HG02763 (cell line): ENCODE data around the gene ALKBH4.
"Not testable (repeated sequence)": the region's sequence is repeated elsewhere in the genome, so short reads cannot be mapped to it uniquely, and the experiment has no call there.

ENCODE experiments used
- ATAC-seq: cut with Tn5 transposase; IDR thresholded peaks from one replicate; pipeline ENCODE4 v1.9.1; 2021; ENCODE audit warnings: mild to moderate bottlenecking, moderate library complexity; ENCODE audit not compliant: unreplicated experiment

The ALKBH4 gene

DNA sequence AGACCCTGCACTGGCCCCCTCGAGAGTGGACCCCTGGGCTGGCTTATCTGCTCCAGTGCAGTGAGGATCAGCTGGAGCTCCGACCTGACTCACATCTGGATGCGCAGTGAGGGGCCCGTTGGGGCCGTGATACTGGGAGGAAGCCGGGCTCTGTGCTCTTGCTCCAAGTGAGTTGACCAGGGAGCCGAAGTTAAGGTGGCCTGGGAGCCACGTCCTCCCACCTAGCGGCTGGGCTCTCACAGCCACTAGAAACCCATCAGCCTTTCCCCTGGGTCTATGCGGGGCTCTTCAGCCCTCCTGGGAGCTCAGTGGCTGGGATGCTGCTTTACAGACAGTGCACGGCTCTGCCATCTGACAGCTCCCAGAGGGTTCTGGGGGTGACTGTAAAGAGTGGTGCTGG is 9.1 kb downstream of the ALKBH4 start:
- ATAC-seq = no peak

DNA sequence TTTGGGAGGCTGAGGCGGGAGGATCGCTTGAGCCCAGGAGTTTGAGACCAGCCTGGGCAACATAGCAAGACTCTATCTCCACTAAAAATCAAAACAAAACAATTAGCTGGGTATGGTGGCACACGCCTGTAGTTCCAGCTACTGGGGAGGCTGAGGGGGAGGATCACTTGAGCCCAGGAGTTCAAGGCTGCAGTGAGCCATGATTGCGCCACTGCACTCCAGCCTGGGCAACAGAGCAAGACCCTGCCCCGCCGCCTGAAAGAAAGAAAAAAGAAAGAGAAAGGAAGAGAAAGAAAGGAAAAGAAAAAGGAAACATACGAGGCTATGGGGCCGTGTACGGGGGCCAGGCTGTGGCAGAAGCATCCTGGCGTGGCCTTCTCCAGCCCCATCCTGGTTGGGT is 9.7 kb downstream of the ALKBH4 start:
- not testable (repeated sequence) for ATAC-seq

DNA sequence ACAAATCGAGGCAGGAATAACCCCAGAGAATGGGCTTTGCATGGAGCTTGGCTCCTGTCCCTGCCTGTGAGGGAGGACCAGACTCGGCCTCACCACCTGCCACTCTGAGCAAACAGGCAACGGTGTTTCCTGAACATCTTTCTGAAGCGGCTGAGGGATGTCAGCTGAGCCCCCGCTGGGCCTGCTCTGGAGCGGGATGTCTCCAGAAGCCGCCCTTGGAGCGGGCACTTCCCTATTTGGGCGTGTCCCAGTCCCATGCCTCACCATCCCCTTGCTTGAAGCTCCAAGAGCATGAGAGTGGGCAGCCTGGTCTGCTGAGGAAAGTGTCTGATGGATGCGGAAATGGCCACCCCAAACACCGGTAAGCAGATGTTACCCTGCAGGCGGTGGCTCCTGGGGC is 10.2 kb downstream of the ALKBH4 start:
- no peak for ATAC-seq

DNA sequence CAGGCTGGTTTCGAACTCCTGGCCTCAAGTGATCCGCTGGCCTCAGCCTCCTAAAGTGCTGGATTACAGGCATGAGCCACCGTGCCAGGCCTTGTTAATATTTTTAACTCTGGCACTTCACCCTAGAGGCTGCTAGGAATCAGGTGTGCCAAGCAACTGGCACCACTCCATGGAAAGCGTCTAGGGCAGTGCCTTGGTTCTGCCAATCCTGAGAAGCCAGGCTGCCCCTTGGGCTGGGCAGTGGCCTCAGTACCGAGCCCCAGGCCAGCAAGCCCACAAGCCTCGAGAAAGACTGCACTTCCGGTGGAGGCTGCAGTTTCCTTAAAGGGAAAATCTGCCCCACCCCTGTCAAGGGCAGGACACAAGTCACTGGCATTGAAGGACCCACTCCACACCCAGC is 11.3 kb downstream of the ALKBH4 start:
- ATAC-seq = no peak

DNA sequence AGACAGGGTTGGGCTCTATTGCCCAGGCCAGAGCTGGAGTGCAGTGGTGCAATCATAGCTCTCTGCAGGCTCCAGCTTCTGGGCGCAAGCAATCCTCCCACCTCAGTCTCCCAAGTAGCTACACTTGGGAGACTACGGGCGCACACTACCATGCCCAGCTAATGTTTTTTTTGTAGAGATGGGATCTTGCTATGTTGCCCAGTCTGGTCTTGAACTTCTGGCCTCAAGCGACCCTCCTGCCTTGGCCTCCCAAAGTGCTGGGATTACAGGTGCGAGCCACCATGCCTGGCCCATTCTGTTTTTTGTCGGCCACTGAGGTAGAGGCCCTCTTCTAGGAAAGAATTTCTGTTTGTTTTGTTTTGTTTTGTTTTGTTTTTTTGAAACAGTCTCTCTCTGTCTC is 12.2 kb downstream of the ALKBH4 start:
- no peak for ATAC-seq

DNA sequence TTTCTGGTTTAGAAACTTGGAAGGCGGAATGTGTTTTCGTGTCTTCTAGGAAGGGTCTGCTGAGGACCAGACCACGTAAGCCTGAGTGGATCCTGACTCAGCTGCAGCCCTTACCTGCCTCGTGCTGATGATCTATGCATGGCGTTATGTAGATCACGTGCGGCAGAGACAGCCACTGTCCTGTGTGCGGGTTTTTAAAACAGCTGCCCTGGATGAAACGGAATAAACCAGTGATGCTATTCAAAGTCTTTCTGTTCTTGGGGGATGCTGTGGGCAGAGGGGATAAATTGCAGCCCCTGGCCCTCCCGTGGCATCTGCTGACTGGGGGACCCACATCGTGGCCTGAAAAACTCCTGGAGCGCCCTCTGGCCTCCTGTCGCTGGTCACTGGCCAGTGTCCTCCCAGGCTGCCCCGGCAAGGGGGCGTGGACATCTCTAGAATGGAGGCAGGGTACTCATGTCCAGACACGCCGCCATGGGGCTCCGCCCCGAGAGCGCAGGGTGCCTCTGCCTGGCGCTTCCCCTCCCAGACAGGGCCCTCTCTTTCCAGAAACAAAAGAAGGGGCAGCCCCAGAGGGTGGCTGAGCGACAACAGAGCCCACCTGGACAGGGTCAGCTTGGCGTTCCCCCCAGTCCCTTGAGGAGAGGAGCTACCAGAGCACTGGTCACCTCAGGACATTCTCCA is 13.2 kb downstream of the ALKBH4 start:
- no peak for ATAC-seq

DNA sequence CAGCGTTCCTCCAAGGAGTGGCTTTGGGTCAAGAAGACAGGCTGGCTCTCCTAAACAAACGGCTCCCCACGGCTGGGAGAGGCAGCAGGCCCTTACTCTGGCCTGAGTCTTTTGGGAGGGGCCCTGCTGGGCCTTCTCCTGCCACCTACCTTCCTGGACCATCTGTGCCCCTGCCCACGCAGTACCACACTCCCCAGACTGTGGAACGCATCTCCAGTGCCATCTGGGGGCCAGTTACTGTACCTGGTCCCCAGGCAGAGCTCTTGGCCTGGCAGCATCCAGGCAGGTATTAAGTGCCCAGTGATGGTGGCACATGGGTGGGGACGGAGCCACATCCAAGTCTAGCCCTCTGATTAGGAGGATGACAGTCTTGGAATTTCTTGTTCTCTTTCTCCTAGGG is 14.4 kb downstream of the ALKBH4 start:
- no peak for ATAC-seq

DNA sequence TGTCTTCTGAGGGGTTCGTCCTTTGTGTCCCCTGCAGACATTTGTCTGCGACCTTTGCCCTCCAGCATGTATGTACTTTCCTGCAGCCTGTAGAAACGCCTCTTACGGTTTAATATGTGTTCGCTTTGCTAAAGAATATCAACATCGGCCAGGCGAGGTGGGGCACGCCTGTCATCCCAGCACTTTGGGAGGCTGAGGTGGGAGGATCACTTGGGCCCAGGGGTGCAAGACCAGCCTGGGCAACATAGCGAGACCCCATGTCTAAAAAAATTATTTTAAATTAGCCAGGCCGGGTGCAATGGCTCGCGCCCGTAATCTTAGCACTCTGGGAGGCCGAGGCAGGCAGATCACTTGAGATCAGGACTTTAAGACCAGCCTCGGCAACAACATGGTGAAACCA is 15.5 kb downstream of the ALKBH4 start:
- ATAC-seq = no peak

DNA sequence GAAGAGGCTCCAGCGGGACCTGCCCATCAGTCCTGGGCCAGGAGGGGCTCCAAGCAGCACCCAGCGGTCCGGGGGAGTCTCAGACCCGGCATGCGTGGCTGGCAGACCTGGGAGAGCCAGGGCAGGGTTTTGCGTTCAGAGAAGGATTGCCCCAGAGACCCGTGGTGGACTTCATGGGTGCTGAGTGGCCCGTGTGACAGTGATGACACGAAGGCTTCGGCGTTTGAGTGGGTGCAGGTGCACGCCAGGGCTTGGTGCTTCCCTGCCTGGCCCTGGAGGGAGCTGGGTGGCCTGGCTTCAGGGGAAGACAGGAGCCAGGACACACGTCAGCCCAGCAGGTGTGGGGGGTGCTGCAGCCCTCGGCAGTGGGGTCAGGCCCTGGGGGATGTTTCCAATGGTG is 17.4 kb downstream of the ALKBH4 start:
- no peak for ATAC-seq

DNA sequence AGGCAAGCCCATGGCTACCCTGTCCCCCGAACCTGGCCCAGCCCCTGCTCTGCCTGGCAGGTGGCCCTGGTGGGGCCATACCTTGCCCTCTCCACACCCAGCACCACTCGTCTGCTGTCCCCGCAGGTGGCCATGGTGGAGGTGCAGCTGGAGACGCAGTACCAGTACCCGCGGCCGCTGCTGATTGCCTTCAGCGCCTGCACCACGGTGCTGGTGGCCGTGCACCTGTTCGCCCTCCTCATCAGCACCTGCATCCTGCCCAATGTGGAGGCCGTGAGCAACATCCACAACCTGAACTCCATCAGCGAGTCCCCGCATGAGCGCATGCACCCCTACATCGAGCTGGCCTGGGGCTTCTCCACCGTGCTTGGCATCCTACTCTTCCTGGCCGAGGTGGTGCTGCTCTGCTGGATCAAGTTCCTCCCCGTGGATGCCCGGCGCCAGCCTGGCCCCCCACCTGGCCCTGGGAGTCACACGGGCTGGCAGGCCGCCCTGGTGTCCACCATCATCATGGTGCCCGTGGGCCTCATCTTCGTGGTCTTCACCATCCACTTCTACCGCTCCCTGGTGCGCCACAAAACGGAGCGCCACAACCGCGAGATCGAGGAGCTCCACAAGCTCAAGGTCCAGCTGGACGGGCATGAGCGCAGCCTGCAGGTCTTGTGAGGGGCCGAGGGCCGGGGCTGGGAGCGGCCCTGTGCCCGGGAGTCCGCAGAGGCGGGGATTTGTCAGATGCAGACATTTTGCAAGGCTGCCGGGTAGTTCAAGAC is 18.1 kb downstream of the ALKBH4 start:
- ATAC-seq = no peak

DNA sequence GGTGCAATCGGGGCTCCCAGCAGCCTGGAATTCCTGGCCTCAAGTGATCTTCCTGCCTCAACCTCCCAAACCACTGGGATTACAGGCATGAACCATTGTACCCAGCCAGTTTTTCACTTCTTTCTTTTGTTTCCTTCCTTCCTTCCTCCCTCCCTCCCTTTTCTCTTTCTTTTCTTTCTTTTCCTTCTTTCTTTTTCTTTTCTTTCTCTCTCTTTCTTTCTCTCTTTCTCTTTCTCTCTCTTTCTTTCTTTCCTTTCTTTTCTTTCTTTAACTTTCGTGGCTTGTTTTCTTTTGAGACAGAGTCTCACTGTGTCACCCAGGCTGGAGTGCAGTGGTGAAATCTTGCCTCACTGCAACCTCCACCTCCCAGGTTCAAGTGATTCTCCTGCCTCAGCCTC is 19.0 kb downstream of the ALKBH4 start:
- no peak for ATAC-seq

DNA sequence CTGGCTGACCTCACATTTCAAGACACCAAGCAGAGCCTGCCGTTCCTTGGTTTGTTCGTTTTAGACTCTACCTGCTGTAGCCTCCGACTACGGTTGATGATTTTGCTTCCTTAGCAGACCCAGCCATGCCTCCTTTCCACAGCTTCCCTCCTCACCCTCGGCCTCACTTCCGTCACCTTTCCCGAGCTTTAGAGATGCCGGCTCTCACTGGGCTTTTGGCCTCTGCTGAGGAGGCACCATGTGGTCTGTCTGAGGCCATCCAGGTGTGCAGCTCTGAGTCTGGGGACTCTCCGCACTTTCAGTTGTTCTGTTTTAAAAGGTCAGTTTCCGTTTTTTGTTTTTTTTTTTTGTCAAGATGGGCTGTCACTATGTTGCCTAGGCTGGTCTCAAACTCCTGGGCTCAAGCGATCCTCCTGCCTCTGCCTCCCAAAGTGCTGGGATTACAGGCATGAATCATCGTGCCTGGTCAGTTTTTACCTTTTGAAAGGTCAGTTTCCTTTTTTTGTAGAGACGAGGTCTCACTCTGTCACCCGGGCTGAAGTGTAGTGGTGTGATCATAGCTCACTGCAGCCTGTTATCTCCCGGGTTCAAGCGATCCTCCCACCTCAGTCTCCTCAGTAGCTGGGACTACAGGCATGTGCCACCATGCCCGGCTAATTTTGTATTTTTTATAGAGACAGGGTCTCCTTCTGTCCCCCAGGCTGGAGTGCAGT is 19.5 kb downstream of the ALKBH4 start:
- ATAC-seq = peak; percentile 39

DNA sequence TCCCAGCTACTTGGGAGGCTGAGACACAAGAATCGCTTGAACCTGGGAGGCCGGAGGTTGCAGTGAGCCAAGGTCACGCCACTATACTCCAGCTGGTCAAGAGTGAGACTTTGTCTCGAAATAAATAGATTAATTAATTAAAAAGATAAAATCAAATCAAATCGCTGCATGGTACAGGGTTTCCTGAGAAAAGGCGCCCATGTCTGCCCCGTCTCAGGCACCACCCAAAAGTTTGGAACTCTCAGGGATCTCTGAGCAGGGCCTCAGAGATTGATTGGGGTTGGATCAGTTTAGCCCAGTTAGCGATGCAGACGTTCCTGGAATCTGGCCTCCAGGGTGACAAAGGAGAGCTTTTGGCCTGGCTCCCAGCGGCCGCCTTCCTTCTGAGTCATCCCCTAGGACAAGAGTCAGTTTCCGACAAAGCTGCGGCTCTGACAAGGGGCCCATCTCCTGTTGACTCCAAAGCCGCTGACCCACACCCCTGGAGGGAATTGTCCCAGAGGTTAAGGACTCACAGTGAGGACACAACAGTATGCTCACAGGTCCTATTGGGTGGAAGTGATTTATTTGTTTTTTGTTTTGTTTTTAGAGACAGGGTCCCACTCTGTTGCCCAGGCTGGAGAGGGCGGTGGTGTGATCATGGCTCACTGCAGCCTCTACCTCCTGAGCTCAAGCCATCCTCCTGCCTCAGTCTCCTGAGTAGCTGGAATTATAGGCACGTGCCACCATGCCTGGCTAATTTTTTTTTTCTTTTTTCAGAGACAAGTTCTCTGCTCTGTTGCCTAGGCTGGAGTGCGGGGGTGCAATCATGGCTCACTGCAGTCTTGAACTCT is 24.5 kb downstream of the ALKBH4 start:
- ATAC-seq = no peak

DNA sequence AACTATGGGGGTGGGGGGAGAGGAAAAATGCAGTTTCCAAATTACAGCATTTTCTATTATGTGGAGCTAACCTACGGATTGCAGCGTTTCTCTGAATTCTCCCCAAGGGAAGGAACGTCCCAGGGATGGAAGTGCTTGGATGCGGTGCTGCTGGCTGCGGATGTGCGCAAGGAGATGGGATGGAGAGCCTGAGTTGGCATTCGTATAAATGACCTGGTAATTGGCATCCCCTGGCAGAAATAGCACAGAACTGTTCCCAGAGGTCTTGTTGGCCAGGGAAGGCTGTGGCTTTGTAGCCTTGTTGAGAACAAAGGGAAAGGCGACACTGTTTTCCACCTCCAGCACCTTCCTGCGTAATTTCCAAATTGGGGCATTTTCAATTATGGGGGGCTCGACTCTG is 28.5 kb downstream of the ALKBH4 start:
- ATAC-seq = no peak

DNA sequence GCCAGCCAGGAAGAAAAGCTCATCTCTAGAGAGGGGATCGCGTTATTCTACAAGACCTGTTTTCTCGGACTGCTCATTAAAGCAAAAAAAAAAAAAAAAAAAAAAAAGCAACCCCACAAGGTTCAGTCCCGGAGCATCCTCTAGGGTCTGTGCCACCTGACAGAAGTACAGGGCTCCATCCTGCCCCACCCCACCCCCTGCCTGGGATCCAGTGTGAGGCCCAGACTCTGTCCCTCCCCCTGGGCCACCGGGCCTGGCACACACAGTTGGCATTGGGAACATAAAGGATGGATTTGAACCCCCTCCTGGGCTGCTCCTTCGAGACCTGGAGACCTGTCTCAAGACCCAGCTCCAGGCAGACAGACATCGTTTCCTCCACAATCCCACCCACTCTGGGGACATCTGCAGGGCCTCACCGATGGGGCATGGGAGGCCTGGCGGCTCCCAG is 30.6 kb downstream of the ALKBH4 start:
- ATAC-seq = no peak

DNA sequence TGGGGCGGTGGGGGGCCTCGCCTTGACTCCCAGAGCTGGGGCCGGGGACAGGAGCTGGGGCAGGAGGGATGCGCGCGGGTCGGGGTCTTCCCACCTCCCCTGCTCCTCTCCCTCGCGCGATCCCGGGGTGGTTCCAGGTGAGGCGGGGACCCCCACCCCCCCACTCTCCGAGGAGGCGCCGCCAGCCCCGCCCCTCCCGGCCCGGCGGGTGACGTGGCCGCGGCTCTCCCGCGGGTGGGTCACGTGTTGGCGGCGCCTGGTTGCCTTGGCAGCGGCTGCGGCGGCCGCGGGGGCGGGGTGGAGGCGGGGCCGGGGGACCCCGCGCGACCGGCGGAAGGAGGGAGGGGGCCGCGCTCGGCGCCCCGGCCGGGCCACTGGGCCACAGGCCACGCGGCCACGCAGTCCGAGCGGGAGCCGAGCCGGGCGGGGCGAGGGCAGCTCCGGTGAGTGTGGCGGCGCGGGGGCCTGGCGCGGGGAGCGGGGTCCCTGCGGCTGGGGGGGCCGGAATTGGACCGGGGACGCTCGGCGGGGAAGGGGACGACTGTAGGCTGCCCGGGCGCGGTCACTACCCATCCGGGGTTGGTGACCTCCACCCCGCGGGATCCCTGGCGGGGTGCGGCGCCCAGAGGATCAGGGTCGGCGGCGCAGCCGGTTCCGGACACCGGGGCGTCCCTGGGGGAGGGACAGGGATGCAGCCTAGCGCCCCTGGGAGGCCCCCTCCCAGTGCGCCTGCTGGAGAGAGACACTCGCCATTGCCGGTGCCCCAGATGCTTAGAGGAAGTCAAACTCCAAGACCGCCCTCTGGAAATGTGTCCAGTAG is 31.2 kb downstream of the ALKBH4 start, which contains the start of gene ORAI2:
Gene ORAI2 (plus strand): TSS at position 357 of the 820 bp plus-strand sequence. CDS start 5,382 bp downstream, outside the sequence.
- peak; percentile 61 for ATAC-seq

DNA sequence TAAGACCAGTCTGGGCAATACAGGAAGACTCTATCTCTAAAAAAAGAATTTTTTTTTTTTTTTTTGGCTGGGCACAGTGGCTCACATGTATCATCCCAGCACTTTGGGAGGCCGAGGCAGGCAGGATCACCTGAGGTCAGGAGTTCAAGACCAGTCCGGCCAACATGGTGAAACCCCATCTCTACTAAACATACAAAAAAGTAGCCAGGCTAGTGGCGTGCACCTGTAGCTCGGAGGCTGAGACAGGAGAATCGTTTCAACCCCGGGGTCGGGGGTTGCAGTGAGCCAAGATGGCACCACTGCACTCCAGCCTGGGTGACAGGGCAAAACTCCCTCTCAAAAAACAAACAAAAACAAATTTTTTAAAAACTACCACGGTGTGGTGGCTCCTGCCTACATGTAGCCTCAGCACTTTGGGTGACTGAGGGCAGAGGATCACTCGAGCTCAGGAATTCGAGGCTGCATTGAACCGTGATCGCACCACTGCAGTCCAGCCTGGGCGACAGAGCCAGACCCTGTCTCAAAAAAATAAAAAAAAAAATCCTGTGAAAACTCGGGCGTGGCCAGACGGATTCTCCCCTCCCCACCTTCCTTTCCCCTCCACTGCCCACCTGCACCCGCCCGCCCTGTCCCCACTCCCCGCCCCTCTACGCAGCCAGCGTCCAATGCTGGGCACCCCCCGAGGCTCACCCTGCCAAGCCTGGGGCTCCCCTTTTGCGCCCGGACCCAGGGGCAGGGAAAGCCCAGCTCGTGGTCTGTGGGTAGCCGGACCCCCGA is 32.0 kb downstream of the ALKBH4 start:
- peak; percentile 19 for ATAC-seq

DNA sequence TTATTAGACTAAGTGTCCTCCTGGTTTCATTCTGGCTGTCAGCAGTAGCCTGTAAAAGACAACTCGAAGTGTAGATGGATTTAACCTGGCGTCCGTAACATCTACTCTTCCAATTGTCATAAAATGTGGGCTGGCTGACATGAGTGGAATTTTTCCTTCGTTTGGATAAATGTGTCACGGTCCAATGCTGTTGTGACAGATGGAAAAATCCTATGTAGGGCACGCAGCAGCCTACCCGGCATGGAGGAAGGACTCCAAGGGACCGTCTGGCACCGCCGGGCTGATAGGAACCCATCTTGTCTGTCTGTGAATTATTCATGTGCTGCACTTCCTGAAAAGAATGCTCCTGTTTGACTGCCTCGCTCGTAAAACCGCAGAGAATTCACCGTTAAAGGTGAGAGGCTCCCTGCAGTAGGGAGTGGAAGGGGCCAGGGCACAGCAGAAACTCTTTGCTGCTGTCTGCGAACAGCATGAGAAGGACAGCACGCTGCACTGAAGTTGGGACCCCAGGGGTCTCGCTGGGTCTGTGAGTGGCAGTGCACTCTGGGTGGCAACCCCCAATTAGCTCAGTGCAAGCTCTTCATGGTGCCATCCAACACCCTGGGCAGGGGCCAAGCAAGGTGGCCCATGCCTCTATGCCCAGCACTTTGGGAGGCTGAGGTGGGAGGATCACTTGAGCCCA is 32.9 kb downstream of the ALKBH4 start:
- no peak for ATAC-seq
